Left renal pelvis (tissue), 4 donors: ENCODE measurements around the gene TRPC4AP. TPM values are rescaled to one million over a fixed set of nuclear protein-coding genes. Genes with fewer than 3 reads are reported as not detected.

Experiments used
- DNase-seq, 4 donors: peaks; one replicate each; pipeline ENCODE4 v3.0.0-alpha.2; 2013; ENCODE audit warnings: low read depth in 4 of 4, low spot score in 3 of 4
- polyA plus RNA-seq, 4 donors: library from polyadenylated mRNA; unstranded; fragments of 120-200 nt; gene quantifications; one replicate each; pipeline ENCODE4 v1.2.1, GENCODE V29; 2013; ENCODE audit not compliant: insufficient read length in 4 of 4

TRPC4AP gene
- polyA plus RNA-seq, 4 donors = 65.7 to 71.0 (median 67.1) TPM

- DNase-seq = no peak
Observed at GRCh38 chr20:34990231-34990630, 102.4 kb downstream of the TRPC4AP start.

GRCh38 chr20:34989670-34990069 is 102.9 kb downstream of the TRPC4AP start:
- DNase-seq = no peak

GRCh38 chr20:34989118-34989517 is 103.5 kb downstream of the TRPC4AP start:
- no peak for DNase-seq

GRCh38 chr20:34988191-34988540 is 104.4 kb downstream of the TRPC4AP start:
- no peak for DNase-seq

- DNase-seq = no peak
Observed at GRCh38 chr20:34987288-34988190, 105.1 kb downstream of the TRPC4AP start.

GRCh38 chr20:34986311-34987287 is 106.0 kb downstream of the TRPC4AP start:
- no peak for DNase-seq

GRCh38 chr20:34985461-34986310 is 106.9 kb downstream of the TRPC4AP start:
- no peak for DNase-seq

GRCh38 chr20:34984756-34985261 is 107.8 kb downstream of the TRPC4AP start:
- no peak for DNase-seq

- no peak for DNase-seq
Observed at GRCh38 chr20:34983995-34984735, 108.4 kb downstream of the TRPC4AP start.

GRCh38 chr20:34983089-34983820 is 109.4 kb downstream of the TRPC4AP start:
- DNase-seq = no peak

GRCh38 chr20:34982270-34983088 is 110.1 kb downstream of the TRPC4AP start:
- DNase-seq = no peak

- no peak for DNase-seq
Observed at GRCh38 chr20:34980543-34981233, 111.9 kb downstream of the TRPC4AP start.

- DNase-seq = no peak
Observed at GRCh38 chr20:34979366-34980153, 113.0 kb downstream of the TRPC4AP start.

GRCh38 chr20:34978092-34978744 is 114.4 kb downstream of the TRPC4AP start:
- no peak for DNase-seq

- DNase-seq = no peak
Observed at GRCh38 chr20:34977365-34978091, 115.1 kb downstream of the TRPC4AP start.
